ENCODE results near the gene PNKD.

PNKD gene

GRCh38 chr2:218383892-218384519 is 113.7 kb downstream of the PNKD start:
- no peak for DNase-seq

- DNase-seq: no peak
Measured at GRCh38 chr2:218384975-218385374, 114.7 kb downstream of the PNKD start.

- DNase-seq: no peak
Measured at GRCh38 chr2:218386505-218387368, 116.4 kb downstream of the PNKD start.

- DNase-seq: no peak
Measured at GRCh38 chr2:218387369-218388194, 117.3 kb downstream of the PNKD start.

- DNase-seq: no peak
Measured at GRCh38 chr2:218389333-218390150, 119.2 kb downstream of the PNKD start.

- DNase-seq: no peak
Measured at GRCh38 chr2:218391202-218391601, 120.9 kb downstream of the PNKD start.

- no peak for DNase-seq
Measured at GRCh38 chr2:218392459-218392858, 122.1 kb downstream of the PNKD start.

GRCh38 chr2:218392891-218393462 is 122.7 kb downstream of the PNKD start:
- no peak for DNase-seq

- no peak for DNase-seq
Measured at GRCh38 chr2:218393750-218394290, 123.5 kb downstream of the PNKD start.

- DNase-seq: no peak
Measured at GRCh38 chr2:218394298-218395089, 124.2 kb downstream of the PNKD start.

GRCh38 chr2:218395090-218395444 is 124.7 kb downstream of the PNKD start:
- no peak for DNase-seq

- DNase-seq: no peak
Measured at GRCh38 chr2:218395456-218395825, 125.1 kb downstream of the PNKD start.

- peak; percentile 89 to 93 for DNase-seq
Measured at GRCh38 chr2:218395826-218396687, 125.7 kb downstream of the PNKD start.
